Endothelial cell of umbilical vein (primary cell): ENCODE results near the gene BMPR1A.

Experiments used
- CTCF ChIP-seq, 2 donors: IDR thresholded peaks; 1 replicate in 1 of 2; 2 replicates in 1 of 2; pipeline ENCODE4 v1.5.1; 2011; ENCODE audit warnings: low read length in 2 of 2, mild to moderate bottlenecking in 2 of 2, moderate library complexity in 2 of 2, control low read depth in 1 of 2, inconsistent platforms in 1 of 2, low read depth in 1 of 2; ENCODE audit not compliant: insufficient read depth in 1 of 2; ENCODE audit errors: extremely low read depth in 1 of 2
- EZH2 ChIP-seq: IDR thresholded peaks from 2 replicates; pipeline ENCODE4 v1.6.1; 2012; ENCODE audit warnings: borderline replicate concordance, low read depth, mild to moderate bottlenecking, moderate library complexity, low read length, inconsistent platforms; ENCODE audit not compliant: severe bottlenecking
- FOS ChIP-seq: IDR thresholded peaks from 2 replicates; pipeline ENCODE4 v1.6.1; 2011; ENCODE audit warnings: mild to moderate bottlenecking, low read length, moderate library complexity, borderline replicate concordance; ENCODE audit not compliant: insufficient read depth
- JUN ChIP-seq: IDR thresholded peaks from 2 replicates; pipeline ENCODE4 v1.6.1; 2011; ENCODE audit warnings: borderline replicate concordance, low read depth; ENCODE audit not compliant: insufficient read length, insufficient read depth
- MAX ChIP-seq: IDR thresholded peaks from 2 replicates; pipeline ENCODE4 v1.6.1; 2011; ENCODE audit not compliant: insufficient read depth, insufficient read length
- MYC ChIP-seq: IDR thresholded peaks from one replicate; pipeline ENCODE4 v1.6.1; 2011; ENCODE audit warnings: mild to moderate bottlenecking, low read depth, low read length
- POLR2A ChIP-seq: IDR thresholded peaks from 2 replicates; pipeline ENCODE4 v1.6.1; 2012; ENCODE audit warnings: low read depth, mild to moderate bottlenecking, control low read depth, low read length
- POLR2AphosphoS5 ChIP-seq: IDR thresholded peaks from 2 replicates; pipeline ENCODE4 v1.6.1; 2012; ENCODE audit warnings: low read depth, mild to moderate bottlenecking, control low read depth, low read length, moderate library complexity; ENCODE audit not compliant: insufficient read depth

- TF ChIP-seq CTCF (IDR thresholded peaks at IDR 0.05; ENCODE audit: extremely low read depth in 1 of 2, insufficient read depth in 1 of 2, low read depth in 1 of 2, low read length in 2 of 2) (no peak), POLR2A (no peak), MAX (no peak), POLR2AphosphoS5 (no peak), EZH2 (no peak), FOS (no peak), MYC (no peak), JUN (no peak)
These were observed 73.7 kb downstream of the BMPR1A start for GRCh38 chr10:86830043-86830591.
